Astrocyte (in vitro differentiated cells and primary cell): ENCODE measurements around the gene ZMYM4. TPM values are rescaled to one million over a fixed set of nuclear protein-coding genes. Genes with fewer than 3 reads are reported as not detected.

Source experiments
- DNase-seq: peaks from one replicate; pipeline ENCODE4 v3.0.0-alpha.2; 2010; ENCODE audit warnings: low read depth
- FAIRE-seq: peaks from 2 replicates; lab custom pipeline; 2011; peaks lifted over from hg19 to GRCh38; lab: Jason Lieb, UNC
- H2AFZ ChIP-seq: 2 replicates; pipeline ENCODE4 v1.6.0; 2012; ENCODE audit warnings: low read depth, low read length, inconsistent platforms
- H3K27ac ChIP-seq: 2 replicates; pipeline ENCODE4 v1.5.1; 2011; ENCODE audit warnings: low read depth, low read length, inconsistent platforms
- H3K27me3 ChIP-seq: 2 replicates; pipeline ENCODE4 v1.6.0; 2011; ENCODE audit warnings: low read length, inconsistent platforms; ENCODE audit not compliant: insufficient read depth
- H3K36me3 ChIP-seq: 2 replicates; pipeline ENCODE4 v1.5.1; 2011; ENCODE audit warnings: low read length, inconsistent platforms; ENCODE audit not compliant: insufficient read depth
- H3K4me1 ChIP-seq: 2 replicates; pipeline ENCODE4 v1.5.1; 2011; ENCODE audit warnings: low read length, inconsistent platforms; ENCODE audit not compliant: insufficient read depth
- H3K4me2 ChIP-seq: 2 replicates; pipeline ENCODE4 v1.6.0; 2012; ENCODE audit warnings: low read length, inconsistent platforms
- H3K4me3 ChIP-seq: 2 replicates; pipeline ENCODE4 v1.5.1; 2011; ENCODE audit warnings: low read depth, mild to moderate bottlenecking, low read length, inconsistent platforms; ENCODE audit not compliant: insufficient read depth
- H3K79me2 ChIP-seq: 2 replicates; pipeline ENCODE4 v1.6.0; 2012; ENCODE audit warnings: mild to moderate bottlenecking, low read length, inconsistent platforms; ENCODE audit not compliant: insufficient read depth
- H3K9ac ChIP-seq: 2 replicates; pipeline ENCODE4 v1.6.0; 2012; ENCODE audit warnings: mild to moderate bottlenecking, low read length, inconsistent platforms
- H3K9me3 ChIP-seq: 2 replicates; pipeline ENCODE4 v1.5.1; 2012; ENCODE audit warnings: low read depth, mild to moderate bottlenecking, low read length, inconsistent platforms; ENCODE audit not compliant: insufficient read depth
- H4K20me1 ChIP-seq: 2 replicates; pipeline ENCODE4 v1.6.0; 2012; ENCODE audit warnings: low read length, inconsistent platforms; ENCODE audit not compliant: insufficient read depth
- H3K27ac Mint-ChIP-seq: one replicate; pipeline ENCODE4 v1.8.0; 2021; ENCODE audit warnings: mild to moderate bottlenecking, mixed read lengths; ENCODE audit not compliant: unreplicated experiment
- H3K27me3 Mint-ChIP-seq: one replicate; pipeline ENCODE4 v1.8.0; 2021; ENCODE audit warnings: low read depth, mixed read lengths; ENCODE audit not compliant: unreplicated experiment
- H3K36me3 Mint-ChIP-seq: one replicate; pipeline ENCODE4 v1.8.0; 2021; ENCODE audit warnings: low read depth, mixed read lengths; ENCODE audit not compliant: unreplicated experiment
- H3K4me1 Mint-ChIP-seq: one replicate; pipeline ENCODE4 v1.8.0; 2021; ENCODE audit warnings: low read depth, mixed read lengths; ENCODE audit not compliant: unreplicated experiment
- H3K4me3 Mint-ChIP-seq: one replicate; pipeline ENCODE4 v1.8.0; 2021; ENCODE audit warnings: mild to moderate bottlenecking, moderate library complexity, mixed read lengths; ENCODE audit not compliant: unreplicated experiment
- H3K9me3 Mint-ChIP-seq: one replicate; pipeline ENCODE4 v1.8.0; 2021; ENCODE audit warnings: mild to moderate bottlenecking, mixed read lengths; ENCODE audit not compliant: unreplicated experiment
- CTCF ChIP-seq: IDR thresholded peaks from 2 replicates; pipeline ENCODE4 v1.5.1; 2011; ENCODE audit warnings: low read depth, mild to moderate bottlenecking, inconsistent platforms, low read length, moderate library complexity; ENCODE audit not compliant: insufficient read depth
- EZH2 ChIP-seq: IDR thresholded peaks from 2 replicates; pipeline ENCODE4 v1.6.1; 2012; ENCODE audit warnings: mild to moderate bottlenecking, low read length, inconsistent platforms; ENCODE audit not compliant: insufficient read depth
- total RNA-seq: library from RNA; stranded (reverse); gene quantifications from 2 replicates; pipeline ENCODE4 v1.2.1, GENCODE V29; 2021

The ZMYM4 gene
- total RNA-seq, 1 donor from 2014 or later, result 65.5 TPM

- Histone ChIP-seq H3K27ac (no peak overlapping the region), H3K9me3 (no peaks in the 10 kb centered on the region), H3K27me3 (no peaks in the 10 kb centered on the region), H2AFZ (no peak overlapping the region), H3K36me3 (no peaks in the 10 kb centered on the region), H4K20me1 (peaks cover 28% of the 10 kb centered on the region), H3K4me3 (no peak overlapping the region), H3K4me2 (no peak overlapping the region), H3K4me1 (peaks cover 21% of the 10 kb centered on the region), H3K79me2 (peaks cover 79% of the 10 kb centered on the region), H3K9ac (no peak overlapping the region)
- Mint-ChIP-seq H3K27me3 (no peaks in the 10 kb centered on the region), H3K36me3 (peaks cover 22% of the 10 kb centered on the region), H3K4me3 (no peak overlapping the region), H3K4me1 (peaks cover 25% of the 10 kb centered on the region), H3K9me3 (peaks cover 5% of the 10 kb centered on the region), H3K27ac (no peak overlapping the region)
- TF ChIP-seq EZH2 (no peak), CTCF (no peak)
- DNase-seq (no peak), FAIRE-seq (no peak)
These were observed 16.3 kb downstream of the ZMYM4 start for GRCh38 chr1:35284852-35285251.

GRCh38 chr1:35285771-35286606 is 17.5 kb downstream of the ZMYM4 start:
- Histone ChIP-seq H3K4me3 (no peak overlapping the region), H3K9me3 (no peaks in the 10 kb centered on the region), H3K27me3 (no peaks in the 10 kb centered on the region), H3K27ac (no peak overlapping the region), H3K4me1 (peaks cover 21% of the 10 kb centered on the region), H4K20me1 (peaks cover 28% of the 10 kb centered on the region), H3K79me2 (peaks cover 80% of the 10 kb centered on the region), H3K36me3 (no peaks in the 10 kb centered on the region), H3K4me2 (no peak overlapping the region), H2AFZ (no peak overlapping the region), H3K9ac (no peak overlapping the region)
- Mint-ChIP-seq H3K4me3 (peak overlapping the region; percentile 5), H3K36me3 (peaks cover 18% of the 10 kb centered on the region), H3K9me3 (peaks cover 5% of the 10 kb centered on the region), H3K27ac (no peak overlapping the region), H3K4me1 (peaks cover 25% of the 10 kb centered on the region), H3K27me3 (no peaks in the 10 kb centered on the region)
- no peak for DNase-seq
- TF ChIP-seq CTCF, result no peak
- TF ChIP-seq EZH2, result no peak
- peak; percentile 5 for FAIRE-seq
